ENCODE results near the gene ACOX2. TPM values are rescaled to one million over a fixed set of nuclear protein-coding genes. Genes with fewer than 3 reads are reported as not detected.

Gene ACOX2
- total and polyA plus RNA-seq, 2 of the 13 experiments (the other 11 are each of a cell fraction or from before 2014, with no cell fraction given): 42.6 to 98.5 TPM

DNA sequence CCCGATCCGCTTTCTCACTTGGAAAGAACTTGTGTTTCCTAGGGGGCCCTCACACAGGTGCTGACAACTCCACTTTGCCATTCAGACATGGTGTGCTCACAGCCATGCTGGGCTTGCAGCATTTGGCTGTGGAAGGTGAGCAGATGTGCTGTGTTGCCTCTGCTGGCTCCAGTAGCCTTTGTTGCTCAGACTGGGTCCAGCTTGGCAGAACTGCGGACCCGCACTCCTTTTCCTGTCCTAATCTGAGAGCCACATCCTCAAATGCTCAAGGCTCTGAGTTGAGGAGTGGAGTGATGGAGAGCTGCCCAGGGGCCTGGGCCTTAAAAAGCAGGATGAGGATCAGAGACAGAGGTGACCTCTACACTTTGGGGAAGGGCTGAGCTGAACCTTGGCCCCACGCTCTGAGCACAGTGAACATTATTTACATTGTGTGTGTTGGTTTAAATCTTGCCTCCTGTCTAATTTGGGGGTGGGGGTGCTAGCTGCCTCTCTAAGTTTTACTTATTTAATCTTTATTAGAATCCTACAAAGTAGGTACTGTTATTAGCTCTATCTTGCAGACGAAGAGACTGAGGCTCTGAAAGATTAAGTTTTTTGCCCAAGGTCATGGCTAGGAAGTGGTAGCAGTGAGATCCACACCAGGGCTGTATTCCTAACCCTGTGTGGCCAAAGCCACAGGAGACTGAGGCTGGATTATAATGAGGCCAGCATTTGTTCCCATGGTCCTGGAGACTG, 17.2 kb downstream of the ACOX2 start (continued):
- TF ChIP-seq GATAD2A (CRISPR knock-in tag; IDR thresholded peaks at IDR 0.05) (peak; percentile 80), ZSCAN20 (CRISPR knock-in tag; IDR thresholded peaks at IDR 0.05; ENCODE audit: borderline replicate concordance) (no peak), ZNF232 (CRISPR knock-in tag; IDR thresholded peaks at IDR 0.05; ENCODE audit: borderline replicate concordance) (no peak), ADNP (CRISPR knock-in tag; IDR thresholded peaks at IDR 0.05) (no peak), MTA1 (CRISPR knock-in tag; IDR thresholded peaks at IDR 0.05; ENCODE audit: borderline replicate concordance) (peak; percentile 62; the same call in 1 of the 2 replicates), PITX1 (CRISPR knock-in tag; IDR thresholded peaks at IDR 0.05) (peak; percentile 77), KDM2A (CRISPR knock-in tag; IDR thresholded peaks at IDR 0.05; ENCODE audit: borderline replicate concordance, low read depth) (0 out of 2 replicates have a peak, but pooled peaks have one; percentile 15), ZNF33B (CRISPR knock-in tag; IDR thresholded peaks at IDR 0.05) (no peak), ZBTB20 (CRISPR knock-in tag; IDR thresholded peaks at IDR 0.05; ENCODE audit: borderline replicate concordance, low read depth) (no peak)
- TF ChIP-seq, protein P1, sequence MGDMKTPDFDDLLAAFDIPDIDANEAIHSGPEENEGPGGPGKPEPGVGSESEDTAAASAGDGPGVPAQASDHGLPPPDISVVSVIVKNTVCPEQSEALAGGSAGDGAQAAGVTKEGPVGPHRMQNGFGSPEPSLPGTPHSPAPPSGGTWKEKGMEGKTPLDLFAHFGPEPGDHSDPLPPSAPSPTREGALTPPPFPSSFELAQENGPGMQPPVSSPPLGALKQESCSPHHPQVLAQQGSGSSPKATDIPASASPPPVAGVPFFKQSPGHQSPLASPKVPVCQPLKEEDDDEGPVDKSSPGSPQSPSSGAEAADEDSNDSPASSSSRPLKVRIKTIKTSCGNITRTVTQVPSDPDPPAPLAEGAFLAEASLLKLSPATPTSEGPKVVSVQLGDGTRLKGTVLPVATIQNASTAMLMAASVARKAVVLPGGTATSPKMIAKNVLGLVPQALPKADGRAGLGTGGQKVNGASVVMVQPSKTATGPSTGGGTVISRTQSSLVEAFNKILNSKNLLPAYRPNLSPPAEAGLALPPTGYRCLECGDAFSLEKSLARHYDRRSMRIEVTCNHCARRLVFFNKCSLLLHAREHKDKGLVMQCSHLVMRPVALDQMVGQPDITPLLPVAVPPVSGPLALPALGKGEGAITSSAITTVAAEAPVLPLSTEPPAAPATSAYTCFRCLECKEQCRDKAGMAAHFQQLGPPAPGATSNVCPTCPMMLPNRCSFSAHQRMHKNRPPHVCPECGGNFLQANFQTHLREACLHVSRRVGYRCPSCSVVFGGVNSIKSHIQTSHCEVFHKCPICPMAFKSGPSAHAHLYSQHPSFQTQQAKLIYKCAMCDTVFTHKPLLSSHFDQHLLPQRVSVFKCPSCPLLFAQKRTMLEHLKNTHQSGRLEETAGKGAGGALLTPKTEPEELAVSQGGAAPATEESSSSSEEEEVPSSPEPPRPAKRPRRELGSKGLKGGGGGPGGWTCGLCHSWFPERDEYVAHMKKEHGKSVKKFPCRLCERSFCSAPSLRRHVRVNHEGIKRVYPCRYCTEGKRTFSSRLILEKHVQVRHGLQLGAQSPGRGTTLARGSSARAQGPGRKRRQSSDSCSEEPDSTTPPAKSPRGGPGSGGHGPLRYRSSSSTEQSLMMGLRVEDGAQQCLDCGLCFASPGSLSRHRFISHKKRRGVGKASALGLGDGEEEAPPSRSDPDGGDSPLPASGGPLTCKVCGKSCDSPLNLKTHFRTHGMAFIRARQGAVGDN (CRISPR knock-in tag; IDR thresholded peaks at IDR 0.05): peak; percentile 90
- TF ChIP-seq, protein P2, sequence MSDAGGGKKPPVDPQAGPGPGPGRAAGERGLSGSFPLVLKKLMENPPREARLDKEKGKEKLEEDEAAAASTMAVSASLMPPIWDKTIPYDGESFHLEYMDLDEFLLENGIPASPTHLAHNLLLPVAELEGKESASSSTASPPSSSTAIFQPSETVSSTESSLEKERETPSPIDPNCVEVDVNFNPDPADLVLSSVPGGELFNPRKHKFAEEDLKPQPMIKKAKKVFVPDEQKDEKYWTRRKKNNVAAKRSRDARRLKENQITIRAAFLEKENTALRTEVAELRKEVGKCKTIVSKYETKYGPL (CRISPR knock-in tag; IDR thresholded peaks at IDR 0.05): no peak
- TF ChIP-seq, protein P3, sequence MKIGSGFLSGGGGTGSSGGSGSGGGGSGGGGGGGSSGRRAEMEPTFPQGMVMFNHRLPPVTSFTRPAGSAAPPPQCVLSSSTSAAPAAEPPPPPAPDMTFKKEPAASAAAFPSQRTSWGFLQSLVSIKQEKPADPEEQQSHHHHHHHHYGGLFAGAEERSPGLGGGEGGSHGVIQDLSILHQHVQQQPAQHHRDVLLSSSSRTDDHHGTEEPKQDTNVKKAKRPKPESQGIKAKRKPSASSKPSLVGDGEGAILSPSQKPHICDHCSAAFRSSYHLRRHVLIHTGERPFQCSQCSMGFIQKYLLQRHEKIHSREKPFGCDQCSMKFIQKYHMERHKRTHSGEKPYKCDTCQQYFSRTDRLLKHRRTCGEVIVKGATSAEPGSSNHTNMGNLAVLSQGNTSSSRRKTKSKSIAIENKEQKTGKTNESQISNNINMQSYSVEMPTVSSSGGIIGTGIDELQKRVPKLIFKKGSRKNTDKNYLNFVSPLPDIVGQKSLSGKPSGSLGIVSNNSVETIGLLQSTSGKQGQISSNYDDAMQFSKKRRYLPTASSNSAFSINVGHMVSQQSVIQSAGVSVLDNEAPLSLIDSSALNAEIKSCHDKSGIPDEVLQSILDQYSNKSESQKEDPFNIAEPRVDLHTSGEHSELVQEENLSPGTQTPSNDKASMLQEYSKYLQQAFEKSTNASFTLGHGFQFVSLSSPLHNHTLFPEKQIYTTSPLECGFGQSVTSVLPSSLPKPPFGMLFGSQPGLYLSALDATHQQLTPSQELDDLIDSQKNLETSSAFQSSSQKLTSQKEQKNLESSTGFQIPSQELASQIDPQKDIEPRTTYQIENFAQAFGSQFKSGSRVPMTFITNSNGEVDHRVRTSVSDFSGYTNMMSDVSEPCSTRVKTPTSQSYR (CRISPR knock-in tag; IDR thresholded peaks at IDR 0.05; ENCODE audit: borderline replicate concordance): peak; percentile 75; the same call in 1 of the 2 replicates
- TF ChIP-seq, protein P4, sequence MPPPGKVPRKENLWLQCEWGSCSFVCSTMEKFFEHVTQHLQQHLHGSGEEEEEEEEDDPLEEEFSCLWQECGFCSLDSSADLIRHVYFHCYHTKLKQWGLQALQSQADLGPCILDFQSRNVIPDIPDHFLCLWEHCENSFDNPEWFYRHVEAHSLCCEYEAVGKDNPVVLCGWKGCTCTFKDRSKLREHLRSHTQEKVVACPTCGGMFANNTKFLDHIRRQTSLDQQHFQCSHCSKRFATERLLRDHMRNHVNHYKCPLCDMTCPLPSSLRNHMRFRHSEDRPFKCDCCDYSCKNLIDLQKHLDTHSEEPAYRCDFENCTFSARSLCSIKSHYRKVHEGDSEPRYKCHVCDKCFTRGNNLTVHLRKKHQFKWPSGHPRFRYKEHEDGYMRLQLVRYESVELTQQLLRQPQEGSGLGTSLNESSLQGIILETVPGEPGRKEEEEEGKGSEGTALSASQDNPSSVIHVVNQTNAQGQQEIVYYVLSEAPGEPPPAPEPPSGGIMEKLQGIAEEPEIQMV (CRISPR knock-in tag; IDR thresholded peaks at IDR 0.05; ENCODE audit: low read depth): 0 out of 2 replicates have a peak, but pooled peaks have one; percentile 34
- TF ChIP-seq, protein P5, sequence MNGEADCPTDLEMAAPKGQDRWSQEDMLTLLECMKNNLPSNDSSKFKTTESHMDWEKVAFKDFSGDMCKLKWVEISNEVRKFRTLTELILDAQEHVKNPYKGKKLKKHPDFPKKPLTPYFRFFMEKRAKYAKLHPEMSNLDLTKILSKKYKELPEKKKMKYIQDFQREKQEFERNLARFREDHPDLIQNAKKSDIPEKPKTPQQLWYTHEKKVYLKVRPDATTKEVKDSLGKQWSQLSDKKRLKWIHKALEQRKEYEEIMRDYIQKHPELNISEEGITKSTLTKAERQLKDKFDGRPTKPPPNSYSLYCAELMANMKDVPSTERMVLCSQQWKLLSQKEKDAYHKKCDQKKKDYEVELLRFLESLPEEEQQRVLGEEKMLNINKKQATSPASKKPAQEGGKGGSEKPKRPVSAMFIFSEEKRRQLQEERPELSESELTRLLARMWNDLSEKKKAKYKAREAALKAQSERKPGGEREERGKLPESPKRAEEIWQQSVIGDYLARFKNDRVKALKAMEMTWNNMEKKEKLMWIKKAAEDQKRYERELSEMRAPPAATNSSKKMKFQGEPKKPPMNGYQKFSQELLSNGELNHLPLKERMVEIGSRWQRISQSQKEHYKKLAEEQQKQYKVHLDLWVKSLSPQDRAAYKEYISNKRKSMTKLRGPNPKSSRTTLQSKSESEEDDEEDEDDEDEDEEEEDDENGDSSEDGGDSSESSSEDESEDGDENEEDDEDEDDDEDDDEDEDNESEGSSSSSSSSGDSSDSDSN (CRISPR knock-in tag; IDR thresholded peaks at IDR 0.05): peak; percentile 39; the same call in 1 of the 2 replicates
- TF ChIP-seq, protein P6, sequence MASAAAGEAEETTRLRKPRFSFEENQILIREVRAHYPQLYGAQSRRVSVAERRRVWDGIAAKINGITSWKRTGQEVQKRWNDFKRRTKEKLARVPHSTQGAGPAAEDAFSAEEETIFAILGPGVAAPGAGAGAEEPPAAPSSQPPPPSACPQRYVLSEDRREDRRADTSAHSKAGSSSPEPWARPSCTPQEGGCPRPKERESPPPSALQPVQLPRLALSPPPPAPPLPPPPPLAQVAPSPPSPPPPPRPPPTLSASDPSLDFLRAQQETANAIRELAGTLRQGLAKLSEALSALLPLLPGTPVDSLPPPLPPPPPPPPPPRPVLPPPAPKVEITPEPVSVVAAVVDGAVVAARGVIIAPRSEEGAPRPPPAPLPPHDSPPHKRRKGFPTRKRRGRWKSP (CRISPR knock-in tag; IDR thresholded peaks at IDR 0.05): no peak
